ENCODE data around the gene BEAN1.
"Not testable (repeated sequence)": the region's sequence is repeated elsewhere in the genome, so short reads cannot be mapped to it uniquely, and the experiment has no call there.

Gene BEAN1

GRCh38 chr16:66493490-66494401 is 66.7 kb downstream of the BEAN1 start:
- Histone ChIP-seq H3K36me3 (no peaks in the 10 kb centered on the region), H3K4me3 (ENCODE audit: low read depth, low read length) (no peak overlapping the region), H3K27me3 (no peaks in the 10 kb centered on the region), H3K9me3 (peaks cover 2% of the 10 kb centered on the region; the same call in 1 of the 2 replicates), H3K4me1 (no peaks in the 10 kb centered on the region)
- TF ChIP-seq CTCF (IDR thresholded peaks at IDR 0.05; ENCODE audit: low read depth, low read length) = no peak
- DNase-seq = no peak

GRCh38 chr16:66494916-66495315 is 67.8 kb downstream of the BEAN1 start:
- no peak overlapping the region for H3K4me3 ChIP-seq (ENCODE audit: low read depth, low read length)
- no peaks in the 10 kb centered on the region for H3K36me3 ChIP-seq
- no peak for DNase-seq
- H3K9me3 ChIP-seq = peaks cover 2% of the 10 kb centered on the region; the same call in 1 of the 2 replicates
- H3K4me1 ChIP-seq = no peaks in the 10 kb centered on the region
- no peaks in the 10 kb centered on the region for H3K27me3 ChIP-seq
- TF ChIP-seq CTCF (IDR thresholded peaks at IDR 0.05; ENCODE audit: low read depth, low read length) = no peak

- peaks cover 2% of the 10 kb centered on the region; the same call in 1 of the 2 replicates for H3K9me3 ChIP-seq
- no peaks in the 10 kb centered on the region for H3K36me3 ChIP-seq
- DNase-seq = no peak
- H3K4me3 ChIP-seq (ENCODE audit: low read depth, low read length) = no peak overlapping the region
- H3K27me3 ChIP-seq = no peaks in the 10 kb centered on the region
- H3K4me1 ChIP-seq = no peaks in the 10 kb centered on the region
- TF ChIP-seq CTCF (IDR thresholded peaks at IDR 0.05; ENCODE audit: low read depth, low read length) = no peak
These were observed 68.3 kb downstream of the BEAN1 start for GRCh38 chr16:66495440-66495839.

GRCh38 chr16:66496226-66496625 is 69.1 kb downstream of the BEAN1 start:
- not testable (repeated sequence) for DNase-seq; H3K4me3 ChIP-seq (ENCODE audit: low read depth, low read length); H3K36me3 ChIP-seq; H3K27me3 ChIP-seq; H3K9me3 ChIP-seq; H3K4me1 ChIP-seq

GRCh38 chr16:66497921-66498320 is 70.8 kb downstream of the BEAN1 start:
- not testable (repeated sequence) for H3K9me3 ChIP-seq; DNase-seq; H3K36me3 ChIP-seq; H3K4me3 ChIP-seq (ENCODE audit: low read depth, low read length); H3K4me1 ChIP-seq; H3K27me3 ChIP-seq

- DNase-seq, H3K4me1 ChIP-seq: not testable (repeated sequence)
These were observed 74.5 kb downstream of the BEAN1 start for GRCh38 chr16:66501563-66501962.

GRCh38 chr16:66502020-66502913 is 75.2 kb downstream of the BEAN1 start:
- Histone ChIP-seq H3K9me3 (no peaks in the 10 kb centered on the region), H3K4me1 (no peaks in the 10 kb centered on the region), H3K4me3 (ENCODE audit: low read depth, low read length) (no peak overlapping the region), H3K36me3 (no peaks in the 10 kb centered on the region), H3K27me3 (no peaks in the 10 kb centered on the region)
- no peak for DNase-seq
- TF ChIP-seq CTCF (IDR thresholded peaks at IDR 0.05; ENCODE audit: low read depth, low read length) = no peak

More at GRCh38 chr16:66501563-66501962, 74.5 kb downstream of the BEAN1 start:
- not testable (repeated sequence) for H3K36me3 ChIP-seq; H3K27me3 ChIP-seq; H3K9me3 ChIP-seq; H3K4me3 ChIP-seq (ENCODE audit: low read depth, low read length)
